ENCODE measurements around the gene DHRS1.

DNA sequence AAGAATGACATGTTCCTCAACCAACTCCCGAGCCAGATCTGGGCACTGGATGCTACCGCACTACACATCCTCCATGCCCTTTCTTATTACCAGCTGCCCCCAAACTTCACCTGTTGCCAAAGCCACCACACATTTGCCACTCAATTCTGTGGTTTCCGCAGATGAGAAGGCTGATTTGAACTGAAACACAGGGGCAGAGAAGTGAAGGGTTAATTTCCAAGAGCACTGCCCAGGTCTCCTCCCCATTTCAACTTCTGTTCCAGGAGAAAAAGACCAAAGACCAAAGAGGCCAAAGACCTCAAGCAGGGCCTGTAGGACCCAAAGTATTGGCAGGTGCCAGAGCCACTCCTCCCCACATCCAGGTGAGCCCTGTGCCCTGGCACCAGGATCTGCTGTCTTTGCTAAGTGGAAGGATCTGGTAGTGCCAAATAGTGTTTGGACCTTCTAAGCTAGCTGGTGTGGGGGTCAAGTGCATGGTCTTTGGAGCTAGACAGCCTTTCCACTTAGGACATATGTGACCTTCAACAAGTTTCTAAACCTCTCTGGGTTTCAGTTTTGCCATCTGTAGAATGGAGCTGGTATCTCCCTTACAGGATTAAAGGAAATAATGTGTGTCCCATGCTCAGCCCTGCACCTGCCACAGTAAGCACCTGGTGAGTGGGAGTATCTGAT is 8.0 kb downstream of the DHRS1 start:
- TF ChIP-seq, protein P1, sequence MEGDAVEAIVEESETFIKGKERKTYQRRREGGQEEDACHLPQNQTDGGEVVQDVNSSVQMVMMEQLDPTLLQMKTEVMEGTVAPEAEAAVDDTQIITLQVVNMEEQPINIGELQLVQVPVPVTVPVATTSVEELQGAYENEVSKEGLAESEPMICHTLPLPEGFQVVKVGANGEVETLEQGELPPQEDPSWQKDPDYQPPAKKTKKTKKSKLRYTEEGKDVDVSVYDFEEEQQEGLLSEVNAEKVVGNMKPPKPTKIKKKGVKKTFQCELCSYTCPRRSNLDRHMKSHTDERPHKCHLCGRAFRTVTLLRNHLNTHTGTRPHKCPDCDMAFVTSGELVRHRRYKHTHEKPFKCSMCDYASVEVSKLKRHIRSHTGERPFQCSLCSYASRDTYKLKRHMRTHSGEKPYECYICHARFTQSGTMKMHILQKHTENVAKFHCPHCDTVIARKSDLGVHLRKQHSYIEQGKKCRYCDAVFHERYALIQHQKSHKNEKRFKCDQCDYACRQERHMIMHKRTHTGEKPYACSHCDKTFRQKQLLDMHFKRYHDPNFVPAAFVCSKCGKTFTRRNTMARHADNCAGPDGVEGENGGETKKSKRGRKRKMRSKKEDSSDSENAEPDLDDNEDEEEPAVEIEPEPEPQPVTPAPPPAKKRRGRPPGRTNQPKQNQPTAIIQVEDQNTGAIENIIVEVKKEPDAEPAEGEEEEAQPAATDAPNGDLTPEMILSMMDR (conservative IDR thresholded peaks at IDR 0.05), result no peak
- no peak for TF ChIP-seq EZH2 (IDR thresholded peaks at IDR 0.05; ENCODE audit: low read depth)

All from PC-9 (cell line).